ENCODE data around the gene TFDP2. TPM values are rescaled to one million over a fixed set of nuclear protein-coding genes. Genes with fewer than 3 reads are reported as not detected.

TFDP2 gene
- total and polyA plus RNA-seq, 10 donors = 4.1 to 40.5 (median 27.9) TPM

DNA sequence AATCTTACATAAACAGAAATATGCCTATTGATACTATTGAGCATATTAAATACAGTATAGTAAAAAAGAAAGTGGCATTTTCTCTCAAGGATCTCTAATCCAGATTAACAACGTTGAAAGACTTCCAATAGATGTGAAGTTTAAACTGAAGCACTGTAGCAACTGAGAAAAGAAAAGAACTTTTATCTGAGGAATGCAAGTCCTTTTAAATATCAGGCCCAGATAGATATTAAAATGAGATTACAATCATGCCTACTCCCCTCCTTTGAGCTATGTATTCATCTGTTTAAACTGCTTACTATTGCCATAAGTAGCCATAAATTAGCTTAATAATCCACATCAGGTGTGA, 102.3 kb downstream of the TFDP2 start:
- no peak for DNase-seq
- intact Hi-C loops (cut with DNase I; ENCODE audit: low total_unique reads) = no loop called here
- TF ChIP-seq, protein P1, sequence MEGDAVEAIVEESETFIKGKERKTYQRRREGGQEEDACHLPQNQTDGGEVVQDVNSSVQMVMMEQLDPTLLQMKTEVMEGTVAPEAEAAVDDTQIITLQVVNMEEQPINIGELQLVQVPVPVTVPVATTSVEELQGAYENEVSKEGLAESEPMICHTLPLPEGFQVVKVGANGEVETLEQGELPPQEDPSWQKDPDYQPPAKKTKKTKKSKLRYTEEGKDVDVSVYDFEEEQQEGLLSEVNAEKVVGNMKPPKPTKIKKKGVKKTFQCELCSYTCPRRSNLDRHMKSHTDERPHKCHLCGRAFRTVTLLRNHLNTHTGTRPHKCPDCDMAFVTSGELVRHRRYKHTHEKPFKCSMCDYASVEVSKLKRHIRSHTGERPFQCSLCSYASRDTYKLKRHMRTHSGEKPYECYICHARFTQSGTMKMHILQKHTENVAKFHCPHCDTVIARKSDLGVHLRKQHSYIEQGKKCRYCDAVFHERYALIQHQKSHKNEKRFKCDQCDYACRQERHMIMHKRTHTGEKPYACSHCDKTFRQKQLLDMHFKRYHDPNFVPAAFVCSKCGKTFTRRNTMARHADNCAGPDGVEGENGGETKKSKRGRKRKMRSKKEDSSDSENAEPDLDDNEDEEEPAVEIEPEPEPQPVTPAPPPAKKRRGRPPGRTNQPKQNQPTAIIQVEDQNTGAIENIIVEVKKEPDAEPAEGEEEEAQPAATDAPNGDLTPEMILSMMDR (IDR thresholded peaks at IDR 0.05 in 8 of 11, conservative IDR thresholded peaks at IDR 0.05 in 3 of 11) = no peak
- TF ChIP-seq POLR2A (IDR thresholded peaks at IDR 0.05) (no peak), POLR2AphosphoS5 (IDR thresholded peaks at IDR 0.05) (no peak)
- H3K4me3 ChIP-seq = no peak overlapping the region
- H3K36me3 ChIP-seq = peaks cover 0 to 11% (median 0%) of the 10 kb centered on the region in 6 donors
- no peaks in the 10 kb centered on the region for H3K9me3 ChIP-seq
- no peaks in the 10 kb centered on the region for H3K4me1 ChIP-seq
- H3K27me3 ChIP-seq (replicated peaks in 1 of 7) = no peaks in the 10 kb centered on the region
- H3K27ac ChIP-seq = peak overlapping the region in 2 of 8 donors; percentile 30 to 37
- WGBS, 5 donors = 20 to 41% (median 28%) methylated on average over 1 of the region's 1 CpG

DNA sequence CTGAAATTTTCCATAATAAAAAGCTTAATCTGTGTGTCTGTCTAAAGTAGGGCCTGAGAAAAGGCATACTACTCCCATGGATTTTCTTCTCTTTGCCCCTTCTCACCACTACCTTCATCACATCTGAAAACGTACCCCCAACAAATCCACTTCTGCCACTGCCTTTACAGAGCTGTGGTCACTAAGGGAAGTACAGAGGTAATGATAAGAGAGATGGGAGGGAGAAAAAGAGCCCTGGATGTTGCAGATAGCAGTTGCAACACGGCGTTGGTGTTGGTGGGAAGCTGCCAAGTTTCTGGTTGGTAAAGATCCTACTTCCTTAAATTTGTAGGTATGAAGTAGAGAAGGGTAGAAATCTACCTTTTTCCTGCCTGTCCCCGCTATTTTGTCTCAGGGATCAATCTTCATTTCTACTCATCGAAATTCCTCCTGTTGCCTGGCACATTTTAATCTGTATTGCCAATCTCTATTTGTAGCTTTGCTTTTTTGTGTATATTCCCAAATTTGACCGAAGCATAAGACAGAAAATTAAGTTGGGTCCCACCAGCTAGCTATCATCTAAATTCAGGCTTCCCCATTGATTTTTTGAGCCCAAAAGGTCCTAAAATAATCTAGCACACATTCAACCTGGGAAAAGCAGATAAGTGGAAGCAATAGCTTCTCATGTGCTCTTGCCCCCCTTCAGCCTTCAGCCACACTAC, 102.9 kb downstream of the TFDP2 start:
- intact Hi-C loops (cut with DNase I; ENCODE audit: low total_unique reads) = no loop called here
- no peak for DNase-seq
- WGBS, 5 donors = 32 to 50% (median 35%) methylated on average over 6 of the region's 6 CpGs
- H3K27me3 ChIP-seq (replicated peaks in 1 of 7) = no peaks in the 10 kb centered on the region
- H3K4me3 ChIP-seq = no peak overlapping the region
- TF ChIP-seq POLR2AphosphoS5 (IDR thresholded peaks at IDR 0.05) (no peak), POLR2A (IDR thresholded peaks at IDR 0.05) (no peak)
- TF ChIP-seq, protein P1 (IDR thresholded peaks at IDR 0.05 in 8 of 11, conservative IDR thresholded peaks at IDR 0.05 in 3 of 11) = no peak
- peak overlapping the region in 3 of 8 donors; percentile 30 to 48 (median 37) for H3K27ac ChIP-seq
- peaks cover 0 to 6% (median 0%) of the 10 kb centered on the region in 6 donors for H3K36me3 ChIP-seq
- no peaks in the 10 kb centered on the region for H3K4me1 ChIP-seq
- H3K9me3 ChIP-seq = no peaks in the 10 kb centered on the region

DNA sequence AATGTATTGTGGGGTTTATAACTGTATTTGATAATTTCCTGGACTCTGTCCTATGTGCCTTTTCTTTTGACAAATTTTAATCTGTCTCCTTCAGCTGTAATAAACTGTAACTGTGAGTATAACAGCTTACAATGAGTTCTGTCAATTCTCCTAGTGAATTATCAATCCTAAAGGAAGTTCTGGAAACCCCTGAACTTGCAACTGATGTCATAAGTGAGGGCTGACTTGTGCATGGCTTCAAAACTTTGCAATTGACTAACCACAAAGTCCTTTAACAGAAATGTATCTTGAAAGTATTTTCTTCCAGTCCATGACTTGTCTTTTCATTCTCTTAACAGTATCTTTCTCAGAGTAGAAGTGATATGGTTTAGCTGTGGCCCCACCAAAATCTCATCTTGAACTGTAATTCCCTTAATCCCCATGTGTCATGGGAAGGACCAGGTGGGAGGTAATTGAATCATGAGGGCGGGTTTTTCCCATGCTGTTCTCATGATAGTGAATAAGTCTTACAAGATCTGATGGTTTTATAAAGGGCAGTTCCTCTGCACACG, 108.3 kb downstream of the TFDP2 start:
- Histone ChIP-seq H3K4me3 (no peak overlapping the region), H3K9me3 (no peaks in the 10 kb centered on the region), H3K36me3 (no peaks in the 10 kb centered on the region), H3K27me3 (replicated peaks in 1 of 7) (no peaks in the 10 kb centered on the region), H3K27ac (no peak overlapping the region), H3K4me1 (no peaks in the 10 kb centered on the region)
- TF ChIP-seq POLR2A (IDR thresholded peaks at IDR 0.05) (no peak), POLR2AphosphoS5 (IDR thresholded peaks at IDR 0.05) (no peak)
- TF ChIP-seq, protein P1 (IDR thresholded peaks at IDR 0.05 in 8 of 11, conservative IDR thresholded peaks at IDR 0.05 in 3 of 11) = no peak
- WGBS, 5 donors = 84 to 96% (median 95%) methylated on average over 2 of the region's 2 CpGs
- no peak for DNase-seq
- intact Hi-C loops (cut with DNase I; ENCODE audit: low total_unique reads) = no loop called here

DNA sequence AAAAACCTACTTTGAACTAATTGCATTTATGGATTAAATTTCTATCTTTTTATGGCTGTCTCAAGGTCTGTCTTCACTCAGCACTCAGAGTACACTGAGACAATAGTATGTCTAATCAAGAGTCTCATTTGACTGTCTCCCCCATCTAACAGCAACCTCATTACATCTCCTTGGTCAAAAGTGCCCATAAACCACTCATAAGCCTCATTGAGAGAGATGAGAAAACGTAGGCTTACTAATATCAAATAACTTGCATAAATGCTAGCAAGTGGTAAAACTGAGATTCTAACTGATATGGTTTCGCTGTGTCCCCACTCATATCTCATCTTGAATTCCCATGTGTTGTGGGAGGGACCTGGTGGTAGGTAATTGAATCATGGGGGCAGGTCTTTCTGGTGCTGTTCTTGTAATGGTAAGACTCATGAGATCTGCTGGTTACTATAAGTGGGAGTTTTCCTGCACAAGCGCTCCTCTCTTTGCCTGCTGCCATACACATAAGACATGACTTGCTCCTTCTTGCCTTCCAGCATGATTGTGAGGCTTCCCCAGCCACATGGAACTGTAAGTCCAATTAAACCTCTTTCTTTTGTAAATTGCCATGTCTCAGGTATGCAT, 113.9 kb downstream of the TFDP2 start:
- TF ChIP-seq, protein P1 (IDR thresholded peaks at IDR 0.05 in 8 of 11, conservative IDR thresholded peaks at IDR 0.05 in 3 of 11) = no peak
- TF ChIP-seq POLR2AphosphoS5 (IDR thresholded peaks at IDR 0.05) (no peak), POLR2A (IDR thresholded peaks at IDR 0.05) (no peak)
- WGBS, 5 donors = 82 to 92% (median 87%) methylated on average over 3 of the region's 3 CpGs
- Histone ChIP-seq H3K9me3 (no peaks in the 10 kb centered on the region), H3K4me3 (no peak overlapping the region), H3K4me1 (peaks cover 0 to 8% (median 0%) of the 10 kb centered on the region in 6 donors), H3K36me3 (no peaks in the 10 kb centered on the region), H3K27ac (no peak overlapping the region), H3K27me3 (replicated peaks in 1 of 7) (no peaks in the 10 kb centered on the region)
- intact Hi-C loops (cut with DNase I; ENCODE audit: low total_unique reads) = no loop called here
- DNase-seq = no peak
